ENCODE measurements around the gene C19orf47.
A peak's percentile ranks its signal among the peaks of the same experiment; 100 is the strongest.

Gene C19orf47, protein sequence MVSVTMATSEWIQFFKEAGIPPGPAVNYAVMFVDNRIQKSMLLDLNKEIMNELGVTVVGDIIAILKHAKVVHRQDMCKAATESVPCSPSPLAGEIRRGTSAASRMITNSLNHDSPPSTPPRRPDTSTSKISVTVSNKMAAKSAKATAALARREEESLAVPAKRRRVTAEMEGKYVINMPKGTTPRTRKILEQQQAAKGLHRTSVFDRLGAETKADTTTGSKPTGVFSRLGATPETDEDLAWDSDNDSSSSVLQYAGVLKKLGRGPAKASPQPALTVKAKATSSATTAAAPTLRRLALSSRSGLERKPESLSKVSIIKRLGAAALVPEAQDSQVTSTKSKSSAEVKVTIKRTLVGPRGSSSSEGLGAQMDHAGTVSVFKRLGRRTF

DNA sequence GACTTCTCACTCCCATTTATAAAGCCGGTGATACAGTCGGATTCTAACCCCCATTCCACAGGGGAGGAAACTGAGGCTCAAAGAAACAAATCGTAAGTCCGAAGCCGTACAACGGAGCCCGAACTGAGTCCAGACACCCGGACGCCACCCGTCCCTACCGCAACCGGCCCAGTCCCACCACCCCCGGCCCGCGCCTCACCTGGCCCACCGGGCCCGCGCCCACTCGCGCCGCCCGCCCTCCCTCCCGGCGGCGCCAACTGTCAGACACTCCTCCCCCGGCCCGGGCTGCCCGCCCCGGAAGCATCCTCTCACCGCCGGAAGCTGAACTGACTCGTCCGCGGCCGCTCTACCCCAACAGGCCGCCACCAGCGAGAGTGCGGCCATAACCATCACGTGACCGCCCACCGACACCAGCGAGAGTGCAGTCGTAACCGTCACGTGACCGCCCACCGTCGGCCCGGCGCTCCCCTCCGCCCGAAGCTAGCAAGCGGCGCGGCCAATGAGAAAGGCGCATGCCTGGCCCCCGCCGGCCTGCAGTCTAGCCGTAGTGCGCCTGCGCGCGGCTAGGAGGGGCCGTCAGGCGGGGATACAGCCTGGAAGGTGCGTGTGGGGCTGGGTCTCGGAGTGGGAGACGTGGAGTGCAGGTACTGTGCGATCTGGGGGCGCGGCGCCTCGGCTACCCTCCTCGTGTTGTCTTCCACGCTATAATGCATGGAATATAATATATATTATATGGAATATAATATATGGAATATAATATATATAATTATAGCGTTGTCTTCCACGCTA is at the start of gene C19orf47, which contains the start of gene PLD3:
TSS of gene C19orf47 (minus strand) at position 273 of the 789 bp plus-strand sequence. CDS start 6,540 bp downstream, outside the sequence.
TSS of gene PLD3 (plus strand) at position 571 of the 789 bp plus-strand sequence. CDS start 17,789 bp downstream, outside the sequence.
- in situ Hi-C loops (cut with MboI; ENCODE audit: low pct_unique_long_range_greater_than_20kb, low sequenced_read_pairs, unreplicated experiment): no loop called here
- peak; percentile 100 for DNase-seq (ENCODE audit: low spot score)
- TF ChIP-seq, protein P1, sequence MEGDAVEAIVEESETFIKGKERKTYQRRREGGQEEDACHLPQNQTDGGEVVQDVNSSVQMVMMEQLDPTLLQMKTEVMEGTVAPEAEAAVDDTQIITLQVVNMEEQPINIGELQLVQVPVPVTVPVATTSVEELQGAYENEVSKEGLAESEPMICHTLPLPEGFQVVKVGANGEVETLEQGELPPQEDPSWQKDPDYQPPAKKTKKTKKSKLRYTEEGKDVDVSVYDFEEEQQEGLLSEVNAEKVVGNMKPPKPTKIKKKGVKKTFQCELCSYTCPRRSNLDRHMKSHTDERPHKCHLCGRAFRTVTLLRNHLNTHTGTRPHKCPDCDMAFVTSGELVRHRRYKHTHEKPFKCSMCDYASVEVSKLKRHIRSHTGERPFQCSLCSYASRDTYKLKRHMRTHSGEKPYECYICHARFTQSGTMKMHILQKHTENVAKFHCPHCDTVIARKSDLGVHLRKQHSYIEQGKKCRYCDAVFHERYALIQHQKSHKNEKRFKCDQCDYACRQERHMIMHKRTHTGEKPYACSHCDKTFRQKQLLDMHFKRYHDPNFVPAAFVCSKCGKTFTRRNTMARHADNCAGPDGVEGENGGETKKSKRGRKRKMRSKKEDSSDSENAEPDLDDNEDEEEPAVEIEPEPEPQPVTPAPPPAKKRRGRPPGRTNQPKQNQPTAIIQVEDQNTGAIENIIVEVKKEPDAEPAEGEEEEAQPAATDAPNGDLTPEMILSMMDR (IDR thresholded peaks at IDR 0.05; ENCODE audit: extremely low read depth, insufficient read depth, missing control alignments): no peak

DNA sequence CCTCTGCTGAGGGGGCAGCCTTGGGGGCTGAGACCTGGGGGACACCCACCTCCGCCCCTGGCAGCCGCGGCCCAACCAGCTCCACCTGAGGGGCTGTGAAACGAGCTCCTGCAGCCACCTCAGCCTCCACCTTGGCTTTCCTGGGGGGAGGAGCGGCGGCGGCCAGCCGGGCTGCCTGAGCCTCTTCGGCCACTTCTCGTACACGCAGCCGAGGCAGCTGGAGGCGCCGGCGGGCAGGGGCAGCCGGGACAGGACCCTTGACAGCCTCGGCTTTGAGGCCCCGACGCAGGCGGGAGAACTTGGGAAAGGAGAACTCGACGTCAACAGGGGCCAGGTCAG is 49.3 kb upstream of the C19orf47 start:
- no peak for DNase-seq (ENCODE audit: low spot score)
- TF ChIP-seq, protein P1 (IDR thresholded peaks at IDR 0.05; ENCODE audit: extremely low read depth, insufficient read depth, missing control alignments): no peak
- in situ Hi-C loops (cut with MboI; ENCODE audit: low pct_unique_long_range_greater_than_20kb, low sequenced_read_pairs, unreplicated experiment): no loop called here

DNA sequence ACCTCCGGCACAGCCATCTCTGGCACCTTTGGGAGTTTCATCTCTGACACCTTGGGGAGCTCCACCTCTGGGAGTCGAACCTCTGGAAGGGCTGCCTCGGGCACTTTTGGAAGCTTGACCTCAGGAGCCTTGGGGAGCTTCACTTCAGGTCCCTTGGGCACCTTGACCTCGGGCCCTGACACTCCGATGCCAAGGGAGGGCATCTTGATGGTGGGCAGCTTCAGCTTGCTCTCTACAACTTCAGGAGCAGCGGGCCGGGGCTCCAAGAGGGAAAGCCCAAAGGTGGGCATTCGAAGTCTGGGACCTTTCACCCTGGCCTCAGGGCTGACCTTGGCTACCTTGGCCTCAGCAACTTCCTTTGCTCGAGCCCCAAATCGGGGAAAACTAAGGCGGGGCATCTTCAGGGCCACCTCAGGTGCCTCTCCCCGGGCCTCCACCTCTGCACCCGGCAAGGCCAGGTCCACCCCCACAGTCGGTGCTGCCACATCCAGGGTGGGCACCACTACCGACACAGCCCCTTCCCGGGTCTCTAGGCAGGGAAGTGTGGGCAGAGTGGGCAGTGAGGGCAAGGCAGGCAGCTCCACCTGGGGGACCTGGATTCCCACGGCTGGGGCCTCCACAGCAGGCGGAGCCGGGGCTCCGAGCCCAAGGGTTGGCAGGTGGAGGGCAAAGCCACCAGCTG is 48.8 kb upstream of the C19orf47 start:
- in situ Hi-C loops (cut with MboI; ENCODE audit: low pct_unique_long_range_greater_than_20kb, low sequenced_read_pairs, unreplicated experiment): no loop called here
- no peak for DNase-seq (ENCODE audit: low spot score)
- TF ChIP-seq, protein P1 (IDR thresholded peaks at IDR 0.05; ENCODE audit: extremely low read depth, insufficient read depth, missing control alignments): no peak

DNA sequence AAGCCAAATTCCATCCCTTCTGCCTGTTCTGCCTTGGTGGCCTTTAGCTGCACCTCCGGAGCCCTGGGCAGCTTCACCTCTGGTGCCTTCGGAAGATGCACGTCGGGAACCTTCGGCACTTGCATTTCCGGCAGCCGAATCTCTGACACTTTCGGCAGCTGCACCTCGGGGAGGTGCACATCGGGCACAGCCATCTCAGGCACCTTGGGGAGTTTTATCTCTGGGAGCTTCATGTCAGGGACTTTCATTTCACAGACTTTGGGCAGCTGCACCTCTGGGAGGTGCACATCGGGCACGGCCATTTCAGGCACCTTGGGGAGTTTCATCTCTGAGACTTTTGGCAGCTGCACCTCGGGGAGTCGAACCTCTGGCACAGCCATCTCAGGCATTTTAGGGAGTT is 47.8 kb upstream of the C19orf47 start:
- TF ChIP-seq, protein P1 (IDR thresholded peaks at IDR 0.05; ENCODE audit: extremely low read depth, insufficient read depth, missing control alignments): no peak
- in situ Hi-C loops (cut with MboI; ENCODE audit: low pct_unique_long_range_greater_than_20kb, low sequenced_read_pairs, unreplicated experiment): no loop called here
- no peak for DNase-seq (ENCODE audit: low spot score)

DNA sequence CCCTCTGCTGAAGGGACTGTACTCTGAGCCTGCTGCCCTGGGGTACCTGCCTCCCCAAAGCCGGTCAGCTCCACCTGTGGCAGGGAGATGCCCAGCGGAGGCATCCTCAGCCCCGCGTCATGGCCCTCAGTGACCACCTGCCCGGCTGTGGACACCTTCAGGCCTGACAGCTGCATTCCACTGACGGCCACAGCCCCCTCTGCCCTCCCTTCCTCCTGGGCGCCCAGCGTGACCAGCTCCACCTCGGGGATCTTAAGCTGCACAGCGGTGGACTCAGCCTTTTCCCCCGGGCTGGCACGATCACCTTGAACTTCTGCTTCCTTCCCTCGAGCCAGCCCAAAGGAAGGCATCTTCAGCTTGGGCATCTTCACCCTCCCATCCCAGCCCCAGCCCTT is 46.6 kb upstream of the C19orf47 start:
- no peak for DNase-seq (ENCODE audit: low spot score)
- TF ChIP-seq, protein P1 (IDR thresholded peaks at IDR 0.05; ENCODE audit: extremely low read depth, insufficient read depth, missing control alignments): no peak
- in situ Hi-C loops (cut with MboI; ENCODE audit: low pct_unique_long_range_greater_than_20kb, low sequenced_read_pairs, unreplicated experiment): no loop called here

Measured in GM13977 (cell line).